SK-N-SH treated with all-trans-retinoic acid at 6 μM for 48 hours (cell line): ENCODE measurements around the gene ELMO1.

Experiments
- CSRNP3 ChIP-seq: fragments of 250-450 bp; sonication (Bioruptor Pico); IDR thresholded peaks from 2 replicates; pipeline ENCODE4 v1.5.1; 2021; ENCODE audit warnings: mild to moderate bottlenecking, moderate library complexity
- TOX ChIP-seq: fragments of 250-450 bp; sonication (Bioruptor Pico); IDR thresholded peaks from 2 replicates; pipeline ENCODE4 v1.8.0; 2021; ENCODE audit warnings: mild to moderate bottlenecking, moderate library complexity, borderline replicate concordance
- TSHZ2 ChIP-seq: fragments of 250-450 bp; sonication (Bioruptor Pico); IDR thresholded peaks from 2 replicates; pipeline ENCODE4 v1.5.0; 2020; ENCODE audit warnings: mild to moderate bottlenecking, moderate library complexity
- ZFP3 ChIP-seq: fragments of 250-450 bp; sonication (Bioruptor Pico); IDR thresholded peaks from 2 replicates; pipeline ENCODE4 v1.5.0; 2020; ENCODE audit warnings: mild to moderate bottlenecking, moderate library complexity
- ZFP30 ChIP-seq: fragments of 450-650 bp; formaldehyde crosslinking; IDR thresholded peaks from 2 replicates; pipeline ENCODE4 v1.5.0; 2022; ENCODE audit warnings: mild to moderate bottlenecking, moderate library complexity
- ZNF70 ChIP-seq: fragments of 450-650 bp; formaldehyde crosslinking; IDR thresholded peaks from 2 replicates; pipeline ENCODE4 v1.5.0; 2020; ENCODE audit warnings: mild to moderate bottlenecking, moderate library complexity

DNA sequence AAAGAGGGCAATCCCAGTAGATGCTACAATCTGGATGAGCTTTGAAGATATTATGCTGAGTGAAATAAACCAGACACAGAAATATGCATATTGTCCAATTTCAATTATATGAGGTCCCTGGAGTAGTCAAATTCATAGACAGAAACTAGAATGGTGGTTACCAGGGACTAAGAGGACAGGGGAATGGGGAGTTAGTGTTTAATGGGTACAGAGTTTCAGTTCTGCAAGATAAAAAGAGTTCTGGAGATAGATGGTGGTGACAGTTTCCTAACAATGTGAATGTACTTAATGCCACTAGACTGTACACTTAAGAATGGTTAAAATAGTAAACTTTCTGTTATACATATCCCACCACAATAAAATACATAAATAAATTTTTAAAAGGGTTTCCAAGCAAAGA, 236.6 kb downstream of the ELMO1 start:
- no peak for TF ChIP-seq TOX (CRISPR knock-in tag)
- TF ChIP-seq TSHZ2 (CRISPR knock-in tag): no peak
- no peak for TF ChIP-seq CSRNP3
- no peak for TF ChIP-seq ZNF70 (CRISPR knock-in tag)
- TF ChIP-seq ZFP3 (CRISPR knock-in tag): no peak
- no peak for TF ChIP-seq ZFP30
